Endometrial microvascular endothelial cells (primary cell): Measurements from ENCODE around the gene HSD3B1. TPM values are rescaled to one million over a fixed set of nuclear protein-coding genes. Genes with fewer than 3 reads are reported as not detected.
"Not testable (repeated sequence)": the region's sequence is repeated elsewhere in the genome, so short reads cannot be mapped to it uniquely, and the experiment has no call there.

ENCODE experiments used
- in situ Hi-C: cut with HindIII; loops from 2 replicates; pipeline ENCODE4 v1.10.0; 2017; ENCODE audit warnings: low sequenced_read_pairs, low pct_unique_long_range_greater_than_20kb; ENCODE audit errors: inconsistent ontology term
- total RNA-seq: library from RNA; depleted of rRNA; stranded (reverse); fragments of >200 nt; gene quantifications from one replicate; pipeline ENCODE4 v1.2.3, GENCODE V29; 2015; ENCODE audit errors: inconsistent ontology term

The HSD3B1 gene
- total RNA-seq, 1 donor from 2014 or later, result not detected

DNA sequence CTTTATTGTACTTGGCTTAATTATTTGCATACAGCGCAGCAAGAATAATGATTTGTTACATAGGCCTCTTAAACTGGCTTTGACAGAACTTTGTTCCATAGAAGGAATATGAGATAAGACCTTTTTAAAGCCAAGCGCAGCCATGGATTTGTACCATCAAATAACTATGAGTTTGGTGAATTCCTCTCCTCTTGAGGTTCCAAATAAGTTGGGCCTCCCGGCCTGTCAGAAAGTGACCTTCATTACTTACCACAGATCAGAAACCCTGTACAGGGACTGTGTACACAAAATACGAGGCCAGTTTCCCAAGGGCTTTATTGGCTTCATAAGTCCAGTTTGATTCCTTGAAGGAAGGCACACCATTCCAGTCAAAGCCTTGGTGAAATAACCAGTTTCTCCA is 21.8 kb upstream of the HSD3B1 start:
- in situ Hi-C loops, result no loop called here

DNA sequence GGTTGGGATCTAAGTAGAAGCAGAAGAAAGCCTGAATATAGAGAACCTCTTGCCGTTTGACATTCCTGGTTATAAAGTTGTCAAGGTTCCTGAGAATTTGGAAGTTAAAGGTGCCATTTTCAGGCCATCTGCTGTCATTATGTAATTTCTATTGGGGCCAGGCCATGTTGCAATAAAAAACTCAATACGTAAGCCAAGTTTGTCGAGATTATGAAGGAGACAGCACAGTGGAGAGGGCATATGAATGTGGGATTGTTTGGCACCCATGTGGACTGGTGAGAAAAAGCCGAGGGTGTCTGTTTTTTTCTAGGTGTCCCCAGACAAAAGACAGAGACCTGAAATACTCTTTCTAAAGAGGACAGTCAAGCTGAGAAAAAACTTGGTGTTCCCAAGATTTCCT is 18.8 kb upstream of the HSD3B1 start:
- in situ Hi-C loops, result no loop called here

DNA sequence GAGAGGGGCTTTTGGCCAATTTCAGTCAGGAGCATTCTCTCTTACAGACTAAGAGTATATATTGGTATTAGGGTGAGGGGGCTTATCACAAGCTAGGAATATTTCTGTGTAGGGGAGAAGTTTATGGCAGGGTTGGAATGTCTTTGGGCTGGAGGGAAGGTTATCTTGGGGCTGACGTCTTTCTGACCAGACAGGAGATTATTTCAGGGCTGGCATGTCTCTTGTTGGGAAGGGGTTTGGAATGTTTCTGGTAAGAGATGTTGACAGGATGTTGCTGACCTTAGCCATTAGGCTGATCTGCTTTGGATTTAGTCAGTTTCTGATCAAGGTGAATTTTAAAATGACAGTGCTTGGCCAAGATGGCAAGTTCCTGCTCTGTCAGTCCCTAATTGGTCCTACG is 17.8 kb upstream of the HSD3B1 start:
- in situ Hi-C loops, result no loop called here

DNA sequence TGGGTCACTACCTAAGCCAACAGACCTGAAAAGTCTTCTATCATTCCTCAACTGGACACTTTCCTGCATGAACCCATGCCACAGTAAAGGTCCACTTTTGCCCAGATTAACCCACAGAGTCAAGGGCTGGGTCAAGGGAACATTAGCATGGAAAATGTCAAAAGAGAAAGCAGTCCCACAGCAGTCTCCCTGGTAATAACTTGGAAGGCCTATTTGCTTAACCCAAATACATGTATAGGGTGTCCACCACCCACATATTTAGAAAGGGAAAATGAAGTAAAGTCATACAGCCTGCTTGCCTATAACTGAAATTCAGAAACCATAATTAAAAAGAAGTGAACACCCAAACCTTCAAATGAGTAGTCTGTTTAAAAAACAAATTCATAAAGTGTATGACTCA is 16.1 kb upstream of the HSD3B1 start:
- in situ Hi-C loops, result no loop called here

DNA sequence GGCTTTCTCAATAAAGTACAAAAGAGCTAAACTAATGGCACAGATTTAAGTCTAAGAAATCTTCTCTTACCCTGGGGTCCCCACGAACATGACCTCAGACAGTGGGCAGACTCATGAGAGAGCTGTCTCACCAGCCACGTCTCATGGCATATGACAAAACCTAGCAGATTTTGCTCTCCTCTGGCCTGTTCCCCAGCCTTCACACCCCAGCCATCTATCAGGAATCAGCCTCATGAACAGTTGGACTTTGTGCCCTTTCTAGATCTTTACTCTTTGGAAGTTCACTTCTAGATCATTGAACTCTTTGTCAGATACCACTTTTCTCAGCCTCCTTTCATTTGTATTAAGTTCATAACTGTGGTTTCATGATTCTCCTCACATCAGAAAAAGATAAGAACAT is 14.2 kb upstream of the HSD3B1 start:
- in situ Hi-C loops, result no loop called here

DNA sequence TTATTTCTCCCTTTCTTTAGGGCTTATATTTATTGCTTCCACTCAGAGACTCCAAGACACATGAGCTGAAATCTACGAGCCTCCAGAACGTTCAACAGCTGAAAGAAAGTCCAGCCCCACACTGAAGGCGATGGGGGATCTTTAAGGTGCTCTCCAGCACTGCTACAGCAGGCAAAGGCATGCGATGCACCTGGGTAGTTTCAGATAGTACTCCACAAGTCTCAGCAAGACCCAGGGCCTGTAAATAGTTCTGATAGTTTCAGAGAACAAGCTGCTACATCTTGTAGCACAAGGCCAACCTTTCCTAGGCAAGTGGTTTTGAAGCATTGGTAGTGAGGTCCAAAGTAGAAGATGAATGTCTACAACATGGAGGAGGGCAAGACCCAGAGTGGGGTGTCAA is 2.2 kb upstream of the HSD3B1 start:
- in situ Hi-C loops, result no loop called here

DNA sequence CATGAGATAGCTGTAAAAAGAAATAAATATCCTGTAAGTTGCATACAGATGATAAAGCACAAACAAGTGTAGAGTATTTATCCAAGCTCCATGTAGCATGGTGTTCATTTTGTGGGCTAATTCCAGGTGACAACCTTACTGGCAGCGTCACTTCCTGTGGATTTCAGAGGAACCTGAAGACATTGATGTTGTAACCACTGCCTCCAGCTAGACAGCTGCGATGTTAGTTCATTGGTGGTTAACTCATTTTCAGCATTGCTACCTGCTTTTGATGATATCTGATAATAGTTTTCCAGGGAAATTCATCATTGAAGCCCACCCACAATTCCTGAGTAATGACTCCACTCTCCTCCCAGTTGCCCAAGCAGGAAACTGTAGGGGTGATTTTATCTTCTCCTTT is 3.0 kb downstream of the HSD3B1 start:
- in situ Hi-C loops, result no loop called here

DNA sequence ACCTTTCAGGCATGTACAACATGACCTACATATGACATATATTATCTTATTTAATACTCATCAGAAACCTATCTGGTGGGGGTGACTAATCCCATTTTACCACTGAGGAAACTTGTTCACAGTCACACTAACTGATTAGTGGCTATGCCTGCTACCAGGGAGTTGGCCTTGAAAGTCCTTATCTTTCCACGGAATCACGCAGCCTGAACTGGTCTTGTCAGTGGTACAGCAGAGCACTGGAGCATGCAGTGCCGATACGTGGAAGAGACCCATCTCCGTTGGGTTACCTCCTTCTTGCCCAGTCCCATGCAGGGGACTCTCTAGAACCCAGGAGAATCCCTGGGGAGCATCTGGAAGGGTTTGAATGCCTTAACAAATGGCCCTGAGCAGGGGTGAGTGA is 8.2 kb downstream of the HSD3B1 start:
- in situ Hi-C loops, result no loop called here

DNA sequence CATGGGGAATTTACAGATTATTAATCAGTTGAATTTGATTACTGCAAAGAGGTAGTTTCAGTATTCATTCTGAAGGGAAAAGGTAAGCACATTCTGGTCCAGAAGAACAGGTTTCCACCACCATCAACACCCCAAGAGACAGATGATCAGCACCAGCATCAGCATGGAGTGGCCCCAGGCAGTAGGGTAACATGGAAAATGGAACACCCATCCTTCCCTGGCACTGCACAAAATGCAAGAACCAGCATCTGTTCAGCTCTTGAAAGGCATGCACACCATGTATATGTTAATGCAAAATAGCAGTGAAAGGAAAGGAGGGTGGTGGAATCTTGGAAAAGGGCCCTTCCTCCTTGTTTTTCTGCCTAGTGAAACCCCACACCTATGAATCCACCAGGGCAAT is 9.2 kb downstream of the HSD3B1 start:
- in situ Hi-C loops, result no loop called here

DNA sequence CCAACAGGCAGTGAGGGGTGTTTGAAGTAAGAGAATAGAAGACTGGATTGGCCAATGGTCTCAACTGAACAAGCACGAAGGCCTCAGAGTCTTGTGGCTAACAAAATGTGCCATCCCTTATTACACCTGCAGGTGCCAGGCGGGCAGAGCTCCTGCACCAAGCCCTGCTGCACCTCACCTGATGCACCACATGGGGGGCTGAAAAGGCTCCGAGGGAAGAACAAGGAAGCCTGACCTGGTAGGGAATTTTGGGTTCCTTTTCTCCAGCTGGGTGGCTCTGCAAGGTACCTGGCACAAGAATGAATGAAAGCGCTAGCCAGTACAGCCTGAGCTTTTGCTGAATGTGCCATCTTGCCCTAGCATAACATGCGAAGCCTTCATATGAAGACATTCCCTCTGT is 9.7 kb downstream of the HSD3B1 start:
- in situ Hi-C loops, result no loop called here

DNA sequence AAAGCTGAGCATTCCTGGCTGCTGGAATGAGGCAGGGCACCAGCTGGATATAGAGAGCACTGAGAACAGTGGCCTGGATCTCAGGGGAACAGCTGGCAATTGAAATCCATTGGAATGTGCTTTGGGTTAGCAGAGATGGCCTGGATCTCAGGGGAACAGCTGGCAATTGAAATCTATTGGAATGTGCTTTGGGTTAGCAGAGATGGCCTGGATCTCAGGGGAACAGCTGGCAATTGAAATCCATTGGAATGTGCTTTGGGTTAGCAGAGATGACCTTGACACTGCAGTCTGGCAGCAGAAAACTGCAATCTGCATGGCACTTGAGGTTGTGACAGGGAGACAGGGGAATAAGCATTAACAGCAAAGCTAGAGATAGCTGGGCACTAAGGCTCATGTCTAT is 10.7 kb downstream of the HSD3B1 start:
- in situ Hi-C loops, result not testable (repeated sequence)

DNA sequence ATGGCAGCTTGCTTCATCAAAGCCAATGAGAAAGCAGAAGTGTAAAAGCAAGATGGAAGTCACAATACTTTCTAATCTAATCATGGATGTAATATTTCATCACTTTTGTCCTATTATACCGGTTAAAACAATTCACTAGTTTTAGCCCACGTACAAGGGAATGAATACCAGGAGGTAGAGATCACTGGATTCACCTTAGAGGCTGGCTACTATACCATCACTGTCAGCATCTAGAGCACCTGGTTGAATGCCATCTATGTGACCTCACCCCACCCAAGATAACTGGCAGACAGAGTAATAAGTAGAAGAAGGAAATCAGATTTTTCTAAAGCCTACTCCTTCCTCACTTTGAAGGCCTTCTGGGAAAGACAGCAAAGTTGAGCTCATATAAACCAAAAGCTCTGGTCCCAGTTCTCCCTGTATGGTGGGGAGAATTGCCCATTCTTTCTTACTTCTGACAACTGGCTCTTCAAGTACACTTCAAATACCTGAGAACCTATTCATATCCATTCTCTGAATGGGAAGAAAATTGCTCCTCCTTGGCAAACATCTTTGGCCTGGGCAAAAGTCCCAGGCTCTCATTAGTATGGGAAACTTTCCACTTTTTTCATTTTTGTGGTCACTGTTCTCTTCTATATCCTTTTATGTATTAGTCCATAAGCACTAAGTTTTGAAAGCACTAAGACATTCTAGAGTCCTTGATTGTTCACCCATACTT is 24.8 kb downstream of the HSD3B1 start:
- in situ Hi-C loops, result no loop called here

DNA sequence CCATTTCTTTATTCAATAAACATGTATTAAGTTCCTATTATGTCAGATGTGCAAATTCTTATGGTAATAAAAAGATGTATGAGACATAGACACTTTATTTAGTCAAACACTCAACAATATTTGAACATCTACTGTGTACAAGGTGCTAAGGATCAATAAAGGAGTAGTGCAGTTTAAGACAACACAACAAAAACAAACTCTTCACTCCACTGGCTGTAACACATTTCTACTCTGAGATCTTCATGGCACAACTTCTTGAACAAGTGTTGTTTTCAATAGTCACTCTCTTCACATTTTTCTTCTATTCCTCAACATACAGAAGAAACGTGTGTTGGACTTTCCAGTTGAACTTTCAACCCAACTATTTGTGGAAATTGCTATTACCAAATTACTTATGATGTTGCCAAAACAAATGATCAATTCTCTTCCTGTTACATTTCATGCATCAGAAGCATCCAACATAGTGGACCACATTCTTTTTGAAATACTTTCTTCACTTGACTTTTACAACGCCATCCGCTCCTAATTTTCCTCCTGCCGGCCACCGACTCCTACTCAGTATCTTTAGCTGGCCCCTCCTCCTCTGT is 25.4 kb downstream of the HSD3B1 start:
- in situ Hi-C loops, result no loop called here

DNA sequence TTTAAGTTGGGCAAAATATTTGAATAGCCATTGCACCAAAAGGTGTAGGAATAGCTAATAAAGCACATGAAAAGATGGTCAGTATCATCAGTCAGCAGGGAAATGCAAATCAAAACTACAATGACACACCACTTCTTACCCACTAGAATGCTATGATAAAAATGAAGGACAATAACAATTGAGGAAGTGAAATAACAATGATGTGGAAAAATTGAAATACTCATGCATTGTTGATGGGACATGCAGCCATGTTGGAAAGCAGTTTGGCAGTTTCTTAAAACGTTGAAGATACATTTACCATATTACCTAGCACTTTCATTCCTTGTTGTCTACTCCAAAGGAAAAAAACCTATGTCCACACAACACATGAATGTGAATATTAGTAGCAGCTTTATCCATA is 28.4 kb downstream of the HSD3B1 start:
- in situ Hi-C loops, result no loop called here

DNA sequence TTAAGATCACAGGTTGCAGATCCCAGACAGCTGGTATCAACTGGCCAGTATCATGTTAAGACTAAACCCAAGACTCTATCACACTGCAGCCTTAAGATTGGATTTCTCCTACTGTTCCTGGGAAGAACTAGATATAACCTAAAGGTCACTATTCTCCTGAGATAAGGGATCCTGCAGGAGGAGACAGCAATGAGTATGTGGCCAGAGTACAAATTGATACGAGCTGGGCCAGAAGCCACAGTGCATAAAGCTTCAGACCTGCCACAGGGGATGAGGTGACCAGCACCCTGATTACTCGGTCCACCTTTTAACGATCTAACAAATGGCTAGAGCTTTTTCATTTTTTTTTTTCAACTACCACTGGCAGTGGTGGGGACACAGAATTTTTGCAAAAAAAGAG is 31.0 kb downstream of the HSD3B1 start:
- in situ Hi-C loops, result no loop called here

DNA sequence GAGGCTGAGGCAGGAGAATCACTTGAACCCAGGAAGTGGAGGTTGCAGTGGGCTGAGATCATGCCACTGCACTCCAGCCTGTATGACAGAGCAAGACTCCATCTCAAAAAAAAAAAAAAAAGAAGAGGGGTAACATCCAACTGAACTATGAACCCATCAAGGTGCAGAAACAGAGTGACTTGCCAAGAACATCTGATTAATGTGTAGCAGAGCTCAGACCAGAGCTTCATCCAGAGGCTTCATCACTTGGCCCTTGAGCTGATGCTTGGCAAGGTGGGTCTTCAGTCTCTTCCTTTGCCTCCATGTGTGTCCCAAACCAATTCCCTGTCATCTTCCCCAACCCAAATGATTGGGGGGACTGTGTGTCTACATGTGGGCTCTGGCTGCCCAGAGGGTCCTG is 32.6 kb downstream of the HSD3B1 start:
- in situ Hi-C loops, result no loop called here

DNA sequence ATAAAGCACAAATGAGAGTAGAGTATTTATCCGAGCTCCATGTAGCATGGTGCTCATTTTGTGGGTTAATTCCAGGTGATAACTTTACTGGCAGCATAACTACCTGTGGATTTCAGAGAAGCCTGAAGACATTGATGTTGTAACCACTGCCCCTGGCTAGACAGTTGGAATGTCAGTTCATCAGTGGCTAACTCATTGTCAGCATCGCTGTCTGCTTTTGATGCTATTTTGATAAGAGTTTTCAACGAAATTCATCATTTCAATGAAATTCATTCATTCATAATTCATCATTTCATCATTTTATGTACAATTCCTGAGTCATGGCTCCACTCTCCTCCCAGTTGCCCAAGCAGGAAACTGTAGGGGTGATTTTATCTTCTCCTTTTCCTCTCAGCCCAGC is 34.4 kb downstream of the HSD3B1 start:
- in situ Hi-C loops, result no loop called here

DNA sequence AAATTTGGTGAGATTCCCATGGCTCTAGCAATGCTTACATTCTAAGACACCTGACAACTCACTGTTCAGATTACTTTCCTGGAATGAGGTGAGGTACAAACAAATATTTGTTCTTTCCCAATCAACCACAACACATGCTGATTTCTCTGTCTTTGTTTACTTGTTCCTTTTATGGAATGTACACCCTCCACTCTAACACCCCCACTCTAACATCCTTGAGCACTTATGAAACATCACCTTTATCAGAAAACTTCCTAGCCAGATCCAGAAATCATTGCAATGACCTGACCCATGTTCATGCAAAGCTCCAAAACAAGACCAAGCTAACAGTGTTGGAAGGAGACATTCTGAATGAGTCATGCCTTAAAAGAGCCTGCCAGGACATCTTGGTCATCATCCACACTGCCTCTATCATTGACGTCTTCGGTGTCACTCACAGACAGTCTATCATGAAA is 35.5 kb downstream of the HSD3B1 start:
- in situ Hi-C loops, result no loop called here

DNA sequence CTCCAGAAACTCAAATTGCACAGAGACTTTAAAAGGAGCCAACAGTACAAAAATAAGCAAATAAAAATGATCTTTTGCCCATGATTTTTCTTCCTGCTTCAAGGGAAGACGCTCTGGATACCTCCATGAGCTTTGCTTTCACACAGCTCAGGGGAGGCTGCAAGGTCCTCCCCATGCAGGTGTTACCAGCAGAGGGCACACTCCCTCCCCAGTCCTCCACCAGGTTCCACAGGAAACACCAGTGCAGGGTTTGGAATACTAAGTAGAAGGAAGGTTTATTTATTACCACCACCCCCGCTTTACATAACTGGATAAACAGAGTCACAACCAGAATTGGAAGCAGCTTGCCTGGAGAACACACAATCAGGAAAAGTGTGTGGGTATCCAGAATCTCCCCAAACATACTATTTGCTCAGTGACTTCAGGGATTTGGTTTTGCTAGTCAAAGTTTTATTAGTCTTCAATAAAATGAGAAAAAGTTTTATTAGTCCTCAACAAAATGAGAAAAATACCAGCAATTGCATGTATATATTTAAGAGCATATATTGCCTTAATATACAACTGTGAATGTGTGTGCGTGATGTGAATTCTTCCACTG is 37.3 kb downstream of the HSD3B1 start:
- in situ Hi-C loops, result no loop called here

DNA sequence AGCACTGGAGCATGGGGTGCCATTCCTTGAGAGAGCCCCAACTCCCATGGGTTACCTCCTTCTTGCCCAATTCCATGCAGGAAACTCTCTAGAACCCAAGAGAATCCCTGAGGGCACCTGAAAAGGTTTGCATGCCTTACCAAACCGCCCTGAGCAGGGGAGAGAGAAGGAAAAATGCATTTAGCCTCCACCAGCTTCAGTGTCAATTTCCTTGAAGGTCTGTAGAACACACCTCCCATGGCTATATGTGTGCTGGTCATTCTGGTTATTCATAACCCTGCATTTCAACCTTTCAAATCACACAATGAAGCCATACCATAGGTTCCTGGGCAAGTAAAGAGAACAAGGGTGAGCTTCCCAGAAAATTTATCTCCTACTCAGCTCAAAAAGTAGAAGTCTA is 39.6 kb downstream of the HSD3B1 start:
- in situ Hi-C loops, result no loop called here

DNA sequence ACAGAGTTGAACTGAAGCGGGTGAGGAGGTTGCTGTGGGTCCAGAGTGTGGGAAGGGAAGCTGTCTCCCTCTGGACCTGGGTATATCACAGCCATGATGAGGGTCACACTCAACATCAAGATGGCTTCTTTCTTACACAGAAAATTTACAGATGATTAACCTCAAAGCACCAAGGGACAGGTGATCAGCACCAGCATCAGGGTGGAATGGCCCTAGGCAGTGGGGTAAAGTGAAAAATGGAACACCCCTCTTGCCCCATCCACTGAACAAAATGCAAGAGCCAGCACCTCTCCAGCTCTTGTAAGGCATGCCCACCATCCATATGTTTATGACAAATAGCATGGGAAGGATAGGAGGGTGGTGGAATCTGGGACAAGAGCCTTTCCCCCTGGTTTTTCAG is 40.3 kb downstream of the HSD3B1 start:
- in situ Hi-C loops, result no loop called here
